ENCODE measurements around the gene MYOM3.
A peak's percentile ranks its signal among the peaks of the same experiment; 100 is the strongest.
"Not testable (repeated sequence)": the region's sequence is repeated elsewhere in the genome, so short reads cannot be mapped to it uniquely, and the experiment has no call there.

MYOM3 gene

GRCh38 chr1:24032981-24033380, 79.0 kb downstream of the MYOM3 start:
- no peak for TF ChIP-seq CTCF (IDR thresholded peaks at IDR 0.05)
- no peak for TF ChIP-seq ZFX (IDR thresholded peaks at IDR 0.05; ENCODE audit: borderline replicate concordance)
- no peak overlapping the region for H3K27ac ChIP-seq

GRCh38 chr1:24030976-24031516, 80.9 kb downstream of the MYOM3 start:
- not testable (repeated sequence) for H3K27ac ChIP-seq

- peak; percentile 77 for TF ChIP-seq CTCF (IDR thresholded peaks at IDR 0.05)
- TF ChIP-seq ZFX (IDR thresholded peaks at IDR 0.05; ENCODE audit: borderline replicate concordance): no peak
- H3K27ac ChIP-seq: no peak overlapping the region
These were observed 84.0 kb downstream of the MYOM3 start for GRCh38 chr1:24027838-24028468.

GRCh38 chr1:24022581-24023361, 89.2 kb downstream of the MYOM3 start:
- TF ChIP-seq ZFX (IDR thresholded peaks at IDR 0.05; ENCODE audit: borderline replicate concordance) (no peak), CTCF (IDR thresholded peaks at IDR 0.05) (no peak)
- peak overlapping the region; percentile 7; the same call in 1 of the 2 replicates for H3K27ac ChIP-seq

GRCh38 chr1:24021403-24022266, 90.3 kb downstream of the MYOM3 start:
- peak overlapping the region; percentile 7; the same call in 1 of the 2 replicates for H3K27ac ChIP-seq
- no peak for TF ChIP-seq ZFX (IDR thresholded peaks at IDR 0.05; ENCODE audit: borderline replicate concordance)
- TF ChIP-seq CTCF (IDR thresholded peaks at IDR 0.05): no peak

GRCh38 chr1:24020470-24020869, 91.5 kb downstream of the MYOM3 start:
- peak overlapping the region; percentile 96; the same call in 1 of the 2 replicates for H3K27ac ChIP-seq
- TF ChIP-seq ZFX (IDR thresholded peaks at IDR 0.05; ENCODE audit: borderline replicate concordance): no peak
- no peak for TF ChIP-seq CTCF (IDR thresholded peaks at IDR 0.05)

- H3K27ac ChIP-seq: peak overlapping the region; percentile 96
- TF ChIP-seq CTCF (IDR thresholded peaks at IDR 0.05): no peak
- TF ChIP-seq ZFX (IDR thresholded peaks at IDR 0.05; ENCODE audit: borderline replicate concordance): no peak
These were observed 91.9 kb downstream of the MYOM3 start for GRCh38 chr1:24020025-24020424.
